SK-N-SH treated with all-trans-retinoic acid at 6 μM for 48 hours (cell line): ENCODE results near the gene PPP2R2C.

Source experiments
- PATZ1 ChIP-seq: fragments of 250-450 bp; sonication (Bioruptor Pico); IDR thresholded peaks from 2 replicates; pipeline ENCODE4 v1.8.0; 2020; ENCODE audit warnings: mild to moderate bottlenecking, moderate library complexity, borderline replicate concordance
- TCF4 ChIP-seq: fragments of 250-450 bp; sonication (Bioruptor Pico); IDR thresholded peaks from 2 replicates; pipeline ENCODE4 v1.8.0; 2021; ENCODE audit warnings: mild to moderate bottlenecking, moderate library complexity, borderline replicate concordance
- TSHZ2 ChIP-seq: fragments of 250-450 bp; sonication (Bioruptor Pico); IDR thresholded peaks from 2 replicates; pipeline ENCODE4 v1.5.0; 2020; ENCODE audit warnings: mild to moderate bottlenecking, moderate library complexity
- ZC3H10 ChIP-seq: fragments of 250-450 bp; sonication (Bioruptor Pico); IDR thresholded peaks from 2 replicates; pipeline ENCODE4 v1.5.1; 2021; ENCODE audit warnings: mild to moderate bottlenecking, moderate library complexity
- ZFP3 ChIP-seq: fragments of 250-450 bp; sonication (Bioruptor Pico); IDR thresholded peaks from 2 replicates; pipeline ENCODE4 v1.5.0; 2020; ENCODE audit warnings: mild to moderate bottlenecking, moderate library complexity

- TF ChIP-seq PATZ1 (CRISPR knock-in tag) (no peak), ZFP3 (CRISPR knock-in tag) (no peak), TCF4 (CRISPR knock-in tag) (no peak), TSHZ2 (CRISPR knock-in tag) (no peak), ZC3H10 (CRISPR knock-in tag) (no peak)
Measured at GRCh38 chr4:6464842-6465588, 7.4 kb downstream of the PPP2R2C start.
